K562 (cell line): ENCODE data around the gene SDE2. TPM values are rescaled to one million over a fixed set of nuclear protein-coding genes. Genes with fewer than 3 reads are reported as not detected.

Experiments
- CAMTA2 ChIP-seq: fragments of 250-450 bp; sonication (Bioruptor Pico); conservative IDR thresholded peaks from 2 replicates; pipeline ENCODE4 v1.5.1; 2022
- CXXC5 ChIP-seq: fragments of 250-450 bp; sonication (Bioruptor Pico); IDR thresholded peaks from 2 replicates; pipeline ENCODE4 v1.8.0; 2022; ENCODE audit warnings: inconsistent platforms, mild to moderate bottlenecking, moderate library complexity
- DIDO1 ChIP-seq: fragments of 450-650 bp; IDR thresholded peaks from 2 replicates; pipeline ENCODE4 v1.6.1; 2016; ENCODE audit warnings: low read depth, missing biosample characterization, missing genetic modification characterization
- DNMT1 ChIP-seq: fragments of 450-650 bp; IDR thresholded peaks from 2 replicates; pipeline ENCODE4 v1.6.1; 2016; ENCODE audit warnings: antibody characterized with exemption, mild to moderate bottlenecking
- FOSL1 ChIP-seq: fragments of 200-800 bp; sonication (Bioruptor generic); conservative IDR thresholded peaks from 2 replicates; pipeline ENCODE4 v1.6.1; 2016; ENCODE audit warnings: missing genetic modification characterization, missing compliant biosample characterization
- FOXM1 ChIP-seq, 2 experiments: fragments of 450-650 bp in 1 of 2; sonication (generic) in 1 of 2; formaldehyde crosslinking in 1 of 2; IDR thresholded peaks; 2 replicates each; pipeline versions ENCODE4 v1.6.1 to v1.9.0; 2017 to 2022; ENCODE audit warnings: low read depth in 2 of 2, mild to moderate bottlenecking in 2 of 2, missing genetic modification reagents in 1 of 2, moderate library complexity in 1 of 2
- KAT8 ChIP-seq: fragments of 450-650 bp; IDR thresholded peaks from 2 replicates; pipeline ENCODE4 v1.6.1; 2016; ENCODE audit warnings: low read depth, mild to moderate bottlenecking
- KDM1A ChIP-seq, 2 experiments: fragments of 450-650 bp; IDR thresholded peaks; 2 replicates each; pipeline ENCODE4 v1.6.1; 2016; ENCODE audit warnings: mild to moderate bottlenecking in 2 of 2
- RBM39 ChIP-seq: fragments of 200-400 bp; formaldehyde crosslinking; optimal IDR thresholded peaks from 2 replicates; pipeline ENCODE3; 2018; ENCODE audit warnings: low read depth, low read length
- ZBTB17 ChIP-seq: fragments of 450-650 bp; formaldehyde crosslinking; IDR thresholded peaks from 2 replicates; pipeline ENCODE4 v1.4.0; 2020; ENCODE audit warnings: mild to moderate bottlenecking
- ZC3H4 ChIP-seq: sonication (generic); formaldehyde crosslinking; IDR thresholded peaks from 2 replicates; pipeline ENCODE4 v1.9.0; 2021; ENCODE audit warnings: missing genetic modification reagents, borderline replicate concordance
- polyA plus RNA-seq, 8 experiments: library from polyadenylated mRNA; depleted of rRNA in 4 of 8; stranded (reverse) in 5 of 8; unstranded in 3 of 8; fragments of >200 nt; fragmentation: Nextera tagmentation in 2 of 8; fragmentation: Illumina TruSeq in 1 of 8; extraction: Ambion mirVana in 2 of 8; extraction: Trizol in 1 of 8; gene quantifications; 2 replicates each; pipeline versions ENCODE4 v1.2.1 to v1.2.3, GENCODE V29; 2011 to 2014; ENCODE audit warnings: inconsistent platforms in 1 of 8, missing spikeins in 1 of 8
- total RNA-seq, 7 experiments: library from RNA; depleted of rRNA in 6 of 7; stranded (reverse); fragments of >200 nt in 6 of 7; fragmentation: Illumina TruSeq in 2 of 7; extraction: Trizol in 2 of 7; gene quantifications; 2 replicates each; pipeline versions ENCODE4 v1.2.1 to v1.2.3, GENCODE V29; 2011 to 2021; ENCODE audit warnings: low replicate concordance in 1 of 7
- TF ChIP-seq, protein P1 (sequence below): fragments of 250-450 bp; sonication (Bioruptor Pico); IDR thresholded peaks from 2 replicates; pipeline ENCODE4 v1.9.0; 2021; ENCODE audit warnings: mild to moderate bottlenecking, inconsistent platforms
- TF ChIP-seq, protein P2 (sequence below): fragments of 450-650 bp; IDR thresholded peaks from 2 replicates; pipeline ENCODE4 v1.6.1; 2016
- TF ChIP-seq, protein P3 (sequence below): fragments of 450-650 bp; formaldehyde crosslinking; IDR thresholded peaks from 2 replicates; pipeline ENCODE4 v1.4.0; 2022; ENCODE audit warnings: missing genetic modification characterization
- TF ChIP-seq, protein P4 (sequence below): fragments of 250-450 bp; sonication (Bioruptor Pico); IDR thresholded peaks from 2 replicates; pipeline ENCODE4 v1.8.0; 2022; ENCODE audit warnings: moderate library complexity, mild to moderate bottlenecking, inconsistent platforms
- TF ChIP-seq, protein P5 (sequence below): fragments of 250-450 bp; sonication (Bioruptor Pico); IDR thresholded peaks from 2 replicates; pipeline ENCODE4 v1.5.0; 2020; ENCODE audit warnings: mild to moderate bottlenecking, borderline replicate concordance
- TF ChIP-seq, protein P6 (sequence below), 2 experiments: IDR thresholded peaks; 2 replicates each; pipeline ENCODE4 v1.6.1; 2011; ENCODE audit warnings: borderline replicate concordance in 1 of 2, control low read depth in 1 of 2, low read depth in 1 of 2, low read length in 1 of 2, mild to moderate bottlenecking in 1 of 2, mixed read lengths in 1 of 2, moderate library complexity in 1 of 2; ENCODE audit not compliant: insufficient read depth in 1 of 2, insufficient read length in 1 of 2, poor library complexity in 1 of 2, severe bottlenecking in 1 of 2; ENCODE audit errors: extremely low read depth in 1 of 2

Gene SDE2
- total and polyA plus RNA-seq, 9 of the 15 experiments (the other 6 are each of a cell fraction or from before 2014, with no cell fraction given): 14.3 to 62.3 (median 46.0) TPM

DNA sequence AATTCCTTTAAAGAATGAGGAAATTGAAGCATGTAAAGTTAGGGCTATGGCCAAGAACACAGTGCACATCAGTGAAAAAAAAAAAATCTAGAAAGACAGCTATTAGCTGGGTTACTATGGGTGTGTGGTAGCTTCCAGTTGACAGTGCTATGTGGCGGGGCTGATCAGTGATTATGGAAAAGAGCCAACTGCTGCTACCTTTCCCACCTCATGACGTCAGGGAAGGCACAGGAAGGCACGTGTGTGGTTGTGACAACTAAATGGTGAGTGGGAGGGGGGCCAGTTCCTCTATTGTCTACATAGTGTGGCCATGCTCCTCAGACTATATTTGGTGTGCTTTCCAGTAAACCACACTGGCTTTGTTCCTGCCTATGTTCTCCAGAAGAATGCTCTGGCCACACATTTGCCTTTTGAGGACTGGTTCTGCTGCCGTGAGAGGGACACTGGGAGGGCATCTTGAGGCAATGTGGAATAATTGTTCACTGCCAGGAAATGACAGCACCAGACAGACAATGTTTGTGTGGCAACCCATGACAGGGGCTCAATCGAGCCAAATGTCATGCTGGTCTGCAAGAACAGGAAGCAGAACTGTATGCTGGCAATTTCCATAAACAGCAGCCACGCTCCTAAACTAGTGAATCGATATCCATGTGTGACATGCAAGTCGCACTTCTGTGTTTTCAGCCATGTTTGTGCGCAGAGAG is 3.0 kb upstream of the SDE2 start (continued):
- TF ChIP-seq, protein P1, sequence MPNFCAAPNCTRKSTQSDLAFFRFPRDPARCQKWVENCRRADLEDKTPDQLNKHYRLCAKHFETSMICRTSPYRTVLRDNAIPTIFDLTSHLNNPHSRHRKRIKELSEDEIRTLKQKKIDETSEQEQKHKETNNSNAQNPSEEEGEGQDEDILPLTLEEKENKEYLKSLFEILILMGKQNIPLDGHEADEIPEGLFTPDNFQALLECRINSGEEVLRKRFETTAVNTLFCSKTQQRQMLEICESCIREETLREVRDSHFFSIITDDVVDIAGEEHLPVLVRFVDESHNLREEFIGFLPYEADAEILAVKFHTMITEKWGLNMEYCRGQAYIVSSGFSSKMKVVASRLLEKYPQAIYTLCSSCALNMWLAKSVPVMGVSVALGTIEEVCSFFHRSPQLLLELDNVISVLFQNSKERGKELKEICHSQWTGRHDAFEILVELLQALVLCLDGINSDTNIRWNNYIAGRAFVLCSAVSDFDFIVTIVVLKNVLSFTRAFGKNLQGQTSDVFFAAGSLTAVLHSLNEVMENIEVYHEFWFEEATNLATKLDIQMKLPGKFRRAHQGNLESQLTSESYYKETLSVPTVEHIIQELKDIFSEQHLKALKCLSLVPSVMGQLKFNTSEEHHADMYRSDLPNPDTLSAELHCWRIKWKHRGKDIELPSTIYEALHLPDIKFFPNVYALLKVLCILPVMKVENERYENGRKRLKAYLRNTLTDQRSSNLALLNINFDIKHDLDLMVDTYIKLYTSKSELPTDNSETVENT (CRISPR knock-in tag): no peak
- TF ChIP-seq CAMTA2 (no peak), CXXC5 (CRISPR knock-in tag) (peak; percentile 48), FOXM1 (IDR thresholded peaks at IDR 0.05; ENCODE audit: low read depth) (no peak), FOXM1 (CRISPR knock-in tag; IDR thresholded peaks at IDR 0.05; ENCODE audit: low read depth) (0 out of 2 replicates have a peak, but pooled peaks have one; percentile 56), KAT8 (no peak), ZBTB17 (CRISPR knock-in tag) (peak; percentile 46; the same call in 1 of the 2 replicates), DNMT1 (no peak), KDM1A (IDR thresholded peaks at IDR 0.05) (no peak), RBM39 (peak; percentile 42), ZC3H4 (CRISPR knock-in tag) (peak; percentile 49; the same call in 1 of the 2 replicates), FOSL1 (tag) (peak; percentile 9; the same call in 1 of the 2 replicates), DIDO1 (tag) (peak; percentile 32; the same call in 1 of the 2 replicates)
- TF ChIP-seq, protein P2, sequence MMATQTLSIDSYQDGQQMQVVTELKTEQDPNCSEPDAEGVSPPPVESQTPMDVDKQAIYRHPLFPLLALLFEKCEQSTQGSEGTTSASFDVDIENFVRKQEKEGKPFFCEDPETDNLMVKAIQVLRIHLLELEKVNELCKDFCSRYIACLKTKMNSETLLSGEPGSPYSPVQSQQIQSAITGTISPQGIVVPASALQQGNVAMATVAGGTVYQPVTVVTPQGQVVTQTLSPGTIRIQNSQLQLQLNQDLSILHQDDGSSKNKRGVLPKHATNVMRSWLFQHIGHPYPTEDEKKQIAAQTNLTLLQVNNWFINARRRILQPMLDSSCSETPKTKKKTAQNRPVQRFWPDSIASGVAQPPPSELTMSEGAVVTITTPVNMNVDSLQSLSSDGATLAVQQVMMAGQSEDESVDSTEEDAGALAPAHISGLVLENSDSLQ: 0 out of 2 replicates have a peak, but pooled peaks have one; percentile 15
- TF ChIP-seq, protein P3, sequence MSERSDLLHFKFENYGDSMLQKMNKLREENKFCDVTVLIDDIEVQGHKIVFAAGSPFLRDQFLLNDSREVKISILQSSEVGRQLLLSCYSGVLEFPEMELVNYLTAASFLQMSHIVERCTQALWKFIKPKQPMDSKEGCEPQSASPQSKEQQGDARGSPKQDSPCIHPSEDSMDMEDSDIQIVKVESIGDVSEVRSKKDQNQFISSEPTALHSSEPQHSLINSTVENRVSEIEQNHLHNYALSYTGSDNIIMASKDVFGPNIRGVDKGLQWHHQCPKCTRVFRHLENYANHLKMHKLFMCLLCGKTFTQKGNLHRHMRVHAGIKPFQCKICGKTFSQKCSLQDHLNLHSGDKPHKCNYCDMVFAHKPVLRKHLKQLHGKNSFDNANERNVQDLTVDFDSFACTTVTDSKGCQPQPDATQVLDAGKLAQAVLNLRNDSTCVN (CRISPR knock-in tag): no peak
- TF ChIP-seq, protein P4, sequence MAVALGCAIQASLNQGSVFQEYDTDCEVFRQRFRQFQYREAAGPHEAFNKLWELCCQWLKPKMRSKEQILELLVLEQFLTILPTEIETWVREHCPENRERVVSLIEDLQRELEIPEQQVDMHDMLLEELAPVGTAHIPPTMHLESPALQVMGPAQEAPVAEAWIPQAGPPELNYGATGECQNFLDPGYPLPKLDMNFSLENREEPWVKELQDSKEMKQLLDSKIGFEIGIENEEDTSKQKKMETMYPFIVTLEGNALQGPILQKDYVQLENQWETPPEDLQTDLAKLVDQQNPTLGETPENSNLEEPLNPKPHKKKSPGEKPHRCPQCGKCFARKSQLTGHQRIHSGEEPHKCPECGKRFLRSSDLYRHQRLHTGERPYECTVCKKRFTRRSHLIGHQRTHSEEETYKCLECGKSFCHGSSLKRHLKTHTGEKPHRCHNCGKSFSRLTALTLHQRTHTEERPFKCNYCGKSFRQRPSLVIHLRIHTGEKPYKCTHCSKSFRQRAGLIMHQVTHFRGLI (CRISPR knock-in tag): no peak; the same call in 1 of the 2 replicates
- TF ChIP-seq, protein P5, sequence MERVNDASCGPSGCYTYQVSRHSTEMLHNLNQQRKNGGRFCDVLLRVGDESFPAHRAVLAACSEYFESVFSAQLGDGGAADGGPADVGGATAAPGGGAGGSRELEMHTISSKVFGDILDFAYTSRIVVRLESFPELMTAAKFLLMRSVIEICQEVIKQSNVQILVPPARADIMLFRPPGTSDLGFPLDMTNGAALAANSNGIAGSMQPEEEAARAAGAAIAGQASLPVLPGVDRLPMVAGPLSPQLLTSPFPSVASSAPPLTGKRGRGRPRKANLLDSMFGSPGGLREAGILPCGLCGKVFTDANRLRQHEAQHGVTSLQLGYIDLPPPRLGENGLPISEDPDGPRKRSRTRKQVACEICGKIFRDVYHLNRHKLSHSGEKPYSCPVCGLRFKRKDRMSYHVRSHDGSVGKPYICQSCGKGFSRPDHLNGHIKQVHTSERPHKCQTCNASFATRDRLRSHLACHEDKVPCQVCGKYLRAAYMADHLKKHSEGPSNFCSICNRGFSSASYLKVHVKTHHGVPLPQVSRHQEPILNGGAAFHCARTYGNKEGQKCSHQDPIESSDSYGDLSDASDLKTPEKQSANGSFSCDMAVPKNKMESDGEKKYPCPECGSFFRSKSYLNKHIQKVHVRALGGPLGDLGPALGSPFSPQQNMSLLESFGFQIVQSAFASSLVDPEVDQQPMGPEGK: no peak
- TF ChIP-seq, protein P6, sequence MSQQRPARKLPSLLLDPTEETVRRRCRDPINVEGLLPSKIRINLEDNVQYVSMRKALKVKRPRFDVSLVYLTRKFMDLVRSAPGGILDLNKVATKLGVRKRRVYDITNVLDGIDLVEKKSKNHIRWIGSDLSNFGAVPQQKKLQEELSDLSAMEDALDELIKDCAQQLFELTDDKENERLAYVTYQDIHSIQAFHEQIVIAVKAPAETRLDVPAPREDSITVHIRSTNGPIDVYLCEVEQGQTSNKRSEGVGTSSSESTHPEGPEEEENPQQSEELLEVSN (IDR thresholded peaks at IDR 0.05; ENCODE audit: borderline replicate concordance in 1 of 2, extremely low read depth in 1 of 2, insufficient read depth in 1 of 2, insufficient read length in 1 of 2, low read depth in 1 of 2, low read length in 1 of 2, poor library complexity in 1 of 2, severe bottlenecking in 1 of 2): peak; percentile 49 to 74
